Heart right ventricle (tissue), 16 donors: ENCODE results near the gene CCDC102A. TPM values are rescaled to one million over a fixed set of nuclear protein-coding genes. Genes with fewer than 3 reads are reported as not detected.

ENCODE experiments used
- ATAC-seq, 8 donors: fragments of 200-7000 bp; cut with Tn5 transposase; one replicate each; pipeline ENCODE4 v1.9.1; 2020; ENCODE audit warnings: mild to moderate bottlenecking in 8 of 8, moderate library complexity in 8 of 8, moderate number of reproducible peaks in 1 of 8
- DNase-seq, 2 donors: peaks; one replicate each; pipeline ENCODE4 v3.0.0-alpha.2; 2020
- H3K27ac ChIP-seq, 10 donors: fragments of 200-600 bp; sonication (generic) in 2 of 10; one replicate each; pipeline versions ENCODE4 v1.5.0 to v1.8.0; 2020 to 2022; ENCODE audit warnings: mild to moderate bottlenecking in 3 of 10
- H3K27me3 ChIP-seq, 7 donors: fragments of 200-600 bp; one replicate each; pipeline ENCODE4 v1.8.0; 2021 to 2022; ENCODE audit warnings: mild to moderate bottlenecking in 2 of 7
- H3K36me3 ChIP-seq, 9 donors: fragments of 200-600 bp; sonication (generic) in 1 of 9; one replicate each; pipeline versions ENCODE4 v1.5.0 to v1.8.0; 2020 to 2022; ENCODE audit warnings: mild to moderate bottlenecking in 2 of 9
- H3K4me1 ChIP-seq, 9 donors: fragments of 200-600 bp; sonication (generic) in 1 of 9; one replicate each; pipeline versions ENCODE4 v1.5.0 to v1.8.0; 2020 to 2022; ENCODE audit warnings: mild to moderate bottlenecking in 4 of 9
- H3K4me3 ChIP-seq, 10 donors: fragments of 200-600 bp; sonication (generic) in 2 of 10; one replicate each; pipeline versions ENCODE4 v1.5.0 to v1.8.0; 2020 to 2022; ENCODE audit warnings: mild to moderate bottlenecking in 7 of 10, moderate library complexity in 2 of 10
- H3K9me3 ChIP-seq, 11 donors: fragments of 200-600 bp in 10 of 11; sonication (generic) in 2 of 11; one replicate each; pipeline versions ENCODE4 v1.5.0 to v1.8.0; 2013 to 2022; ENCODE audit warnings: mild to moderate bottlenecking in 2 of 11, control low read depth in 1 of 11, moderate library complexity in 1 of 11
- WGBS, 2 donors: extraction: QIAGEN DNeasy Blood & Tissue Kit; methylation state at CpG; one replicate each; pipeline ENCODE4 v1.1.7; 2013; ENCODE audit warnings: inconsistent platforms in 1 of 2; 5-methylcytosine and 5-hydroxymethylcytosine counted together
- intact Hi-C, 10 donors: fragments of 100-400 bp; cut with DNase I; formaldehyde crosslinking; loops; one replicate each; pipeline versions ENCODE4 v1.11.1 to v1.14.2; 2022
- polyA plus RNA-seq, 2 donors: library from polyadenylated mRNA; stranded (reverse); fragments of 200-250 nt; gene quantifications; one replicate each; pipeline ENCODE4 v1.2.3, GENCODE V29; 2013
- total RNA-seq, 10 donors: library from RNA; stranded (reverse); fragmentation: NEBNext Ultra II Directional in 3 of 10; extraction: Animal tissue kit (Norgen Biotek cat#: 25700) in 3 of 10; gene quantifications; one replicate each; pipeline versions ENCODE4 v1.2.1 to v1.2.4, GENCODE V29; 2021 to 2023
- TF ChIP-seq, protein P1 (sequence below), 9 donors: fragments of 200-600 bp; sonication (generic) in 2 of 9; IDR thresholded peaks; one replicate each; pipeline versions ENCODE4 v1.5.0 to v1.8.0; 2021 to 2022; ENCODE audit warnings: antibody characterized with exemption in 9 of 9, mild to moderate bottlenecking in 5 of 9, moderate library complexity in 1 of 9
- donor health status: Arrhythmogenic right ventricular cardiomyopathy.
- donor health status: ischemic (EF 13 %, LVEDD 7.1; RV severe dilation, severe dysfunction).
- donor health status: healthy with polysubstance abuse.
- donor health status: DM: no; HTN: yes; CAD: no.
- donor health status: DM: no; HTN: no; CAD: no.
- donor health status: ischemic (EF 25% LVEDD 6.9; RV normal size, moderate dysfunction).
- donor health status: ischemic (EF 25% LVEDD 5.7; RV mildly dilated, moderate dysfunction).
- donor health status: healthy.
- donor health status: DM: yes; HTN: yes; CAD: no.
- donor health status: Ischemic cardiomyopathy.
- donor health status: ischemic (EF 35%, LVEDD 5.7; RV mildly dilated, moderate dysfunction).
- donor health status: nonischemic (EF 11% LVEDD 7.7; RV severe dilation, severe dysfunction).
- donor health status: DM: yes; HTN: yes; CAD: no.
- donor health status: PGD.
- donor health status: ischemic (EF 29% LVEDD 5.4; RV normal size, mild dysfunction).
- donor health status: nonischemic (EF 23%, LVEDD 6.1; RV moderate dilation, normal function).

Gene CCDC102A
- total and polyA plus RNA-seq, 12 donors: 3.1 to 10.2 (median 5.1) TPM

GRCh38 chr16:57512296-57513001, 23.9 kb downstream of the CCDC102A start:
- Histone ChIP-seq H3K4me1 (peaks cover 0 to 28% (median 9%) of the 10 kb centered on the region in 9 donors), H3K4me3 (no peak overlapping the region), H3K27me3 (no peaks in the 10 kb centered on the region), H3K36me3 (peaks cover 0 to 49% (median 0%) of the 10 kb centered on the region in 9 donors), H3K27ac (no peak overlapping the region), H3K9me3 (no peaks in the 10 kb centered on the region)
- WGBS, 2 donors: 94 to 96% methylated on average over 23 of the region's 23 CpGs
- intact Hi-C loops: loop anchor here in 2 of 10 donors (10.0 kb wide), 3 partner anchors 48 to 208 kb away; partner anchors contain the start of gene POLR2C (in 1 of the 2)
- no peak for ATAC-seq
- TF ChIP-seq, protein P1, sequence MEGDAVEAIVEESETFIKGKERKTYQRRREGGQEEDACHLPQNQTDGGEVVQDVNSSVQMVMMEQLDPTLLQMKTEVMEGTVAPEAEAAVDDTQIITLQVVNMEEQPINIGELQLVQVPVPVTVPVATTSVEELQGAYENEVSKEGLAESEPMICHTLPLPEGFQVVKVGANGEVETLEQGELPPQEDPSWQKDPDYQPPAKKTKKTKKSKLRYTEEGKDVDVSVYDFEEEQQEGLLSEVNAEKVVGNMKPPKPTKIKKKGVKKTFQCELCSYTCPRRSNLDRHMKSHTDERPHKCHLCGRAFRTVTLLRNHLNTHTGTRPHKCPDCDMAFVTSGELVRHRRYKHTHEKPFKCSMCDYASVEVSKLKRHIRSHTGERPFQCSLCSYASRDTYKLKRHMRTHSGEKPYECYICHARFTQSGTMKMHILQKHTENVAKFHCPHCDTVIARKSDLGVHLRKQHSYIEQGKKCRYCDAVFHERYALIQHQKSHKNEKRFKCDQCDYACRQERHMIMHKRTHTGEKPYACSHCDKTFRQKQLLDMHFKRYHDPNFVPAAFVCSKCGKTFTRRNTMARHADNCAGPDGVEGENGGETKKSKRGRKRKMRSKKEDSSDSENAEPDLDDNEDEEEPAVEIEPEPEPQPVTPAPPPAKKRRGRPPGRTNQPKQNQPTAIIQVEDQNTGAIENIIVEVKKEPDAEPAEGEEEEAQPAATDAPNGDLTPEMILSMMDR (IDR thresholded peaks at IDR 0.05): no peak
- no peak for DNase-seq

- intact Hi-C loops: loop anchor here in 2 of 10 donors (10.0 kb wide), 3 partner anchors 45 to 205 kb away; partner anchors contain the start of gene POLR2C (in 1 of the 2)
- ATAC-seq (peak in 1 of 8 donors; percentile 14), DNase-seq (no peak)
- Histone ChIP-seq H3K4me3 (no peak overlapping the region), H3K9me3 (no peaks in the 10 kb centered on the region), H3K27me3 (no peaks in the 10 kb centered on the region), H3K36me3 (peaks cover 0 to 34% (median 0%) of the 10 kb centered on the region in 9 donors), H3K27ac (no peak overlapping the region), H3K4me1 (peaks cover 0 to 32% (median 9%) of the 10 kb centered on the region in 9 donors)
- TF ChIP-seq, protein P1 (IDR thresholded peaks at IDR 0.05): no peak
- WGBS, 2 donors: 49 to 56% methylated on average over 10 of the region's 10 CpGs
Observed at GRCh38 chr16:57510016-57510871, 26.1 kb downstream of the CCDC102A start.

DNA sequence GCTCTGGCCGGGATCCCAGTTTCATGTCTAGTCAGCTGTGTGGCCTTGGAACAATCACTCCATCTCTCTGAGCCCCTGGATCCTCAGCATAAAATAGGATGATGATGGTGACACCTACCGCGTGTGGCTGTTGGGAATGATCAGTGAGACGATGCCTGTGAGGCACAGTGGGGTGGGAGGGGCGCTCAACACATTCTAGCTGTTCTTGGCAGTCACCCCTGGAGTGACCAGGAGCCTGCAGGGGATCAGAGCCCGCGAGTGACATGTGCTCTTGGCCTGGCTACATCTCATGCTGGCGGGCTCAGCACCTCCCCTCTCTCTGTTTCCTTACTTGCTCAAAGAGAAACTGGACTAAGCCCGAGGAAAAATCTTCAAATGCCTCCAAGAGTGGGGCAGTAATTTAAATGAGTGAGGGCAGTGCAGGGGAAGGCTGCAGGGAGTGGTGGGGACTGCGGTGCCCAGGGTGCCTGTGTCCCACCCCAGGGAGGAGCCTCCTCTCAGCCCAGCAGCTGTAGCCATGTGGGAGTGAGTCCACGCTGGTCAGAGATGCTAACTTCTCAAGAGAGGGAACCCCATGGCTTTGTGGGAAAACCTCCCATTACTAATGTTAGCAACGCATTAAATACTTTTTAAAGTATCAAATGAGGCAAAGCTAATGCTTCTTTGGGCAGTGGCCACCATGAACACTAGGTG, 27.0 kb downstream of the CCDC102A start:
- DNase-seq: no peak
- intact Hi-C loops: no loop called here
- Histone ChIP-seq H3K4me3 (no peak overlapping the region), H3K9me3 (no peaks in the 10 kb centered on the region), H3K36me3 (peaks cover 0 to 30% (median 0%) of the 10 kb centered on the region in 9 donors), H3K4me1 (peaks cover 0 to 23% (median 8%) of the 10 kb centered on the region in 9 donors), H3K27me3 (no peaks in the 10 kb centered on the region), H3K27ac (no peak overlapping the region)
- TF ChIP-seq, protein P1 (IDR thresholded peaks at IDR 0.05): no peak
- peak in 3 of 8 donors; percentile 34 to 47 (median 45) for ATAC-seq
- WGBS, 2 donors: 56 to 59% methylated on average over 12 of the region's 12 CpGs

GRCh38 chr16:57508035-57508425, 28.3 kb downstream of the CCDC102A start:
- Histone ChIP-seq H3K36me3 (peaks cover 0 to 17% (median 0%) of the 10 kb centered on the region in 9 donors), H3K4me1 (peaks cover 0 to 22% (median 5%) of the 10 kb centered on the region in 9 donors), H3K27me3 (no peaks in the 10 kb centered on the region), H3K27ac (peak overlapping the region in 1 of 10 donors; percentile 1), H3K4me3 (no peak overlapping the region), H3K9me3 (no peaks in the 10 kb centered on the region)
- WGBS, 2 donors: 94 to 96% methylated on average over 3 of the region's 3 CpGs
- ATAC-seq (peak in 1 of 8 donors; percentile 9), DNase-seq (no peak)
- TF ChIP-seq, protein P1 (IDR thresholded peaks at IDR 0.05): no peak
- intact Hi-C loops: no loop called here
